Measurements from ENCODE around the gene FAM161A. TPM values are rescaled to one million over a fixed set of nuclear protein-coding genes. Genes with fewer than 3 reads are reported as not detected.

Gene FAM161A
- total RNA-seq: 1.5 TPM
- long read RNA-seq, partial matches to known transcripts: 0 of 1 reads
- long read RNA-seq, other reads (novel, unspliced or antisense): 1 of 1 reads

- Histone ChIP-seq H3K4me1 (peaks cover 10% of the 10 kb centered on the region), H3K27me3 (no peaks in the 10 kb centered on the region), H3K9me3 (no peaks in the 10 kb centered on the region), H3K36me3 (no peaks in the 10 kb centered on the region), H3K4me3 (peak within 1 kb of the TSS; percentile 75), H3K27ac (peak within 1 kb of the TSS; percentile 73)
- ATAC-seq (peak; percentile 93), DNase-seq (peak; percentile 94)
- intact Hi-C loops (cut with DNase I): no loop called here
- no peak for TF ChIP-seq CTCF (IDR thresholded peaks at IDR 0.05)
Measured at GRCh38 chr2:61853847-61854563, at the start of gene FAM161A. TSS of gene FAM161A (minus strand) at chr2:61854060. CDS start at chr2:61854041, 19 bp downstream.

- no peak overlapping the region for H3K27ac ChIP-seq
- H3K4me3 ChIP-seq: no peak overlapping the region
- peaks cover 7% of the 10 kb centered on the region for H3K4me1 ChIP-seq
- H3K27me3 ChIP-seq: no peaks in the 10 kb centered on the region
- ATAC-seq (no peak), DNase-seq (no peak)
- H3K9me3 ChIP-seq: no peaks in the 10 kb centered on the region
- no peak for TF ChIP-seq CTCF (IDR thresholded peaks at IDR 0.05)
- H3K36me3 ChIP-seq: no peaks in the 10 kb centered on the region
- intact Hi-C loops (cut with DNase I): no loop called here
Measured at GRCh38 chr2:61900281-61900680, 46.4 kb upstream of the FAM161A start.

- H3K4me3 ChIP-seq: no peak overlapping the region
- no peak for DNase-seq
- H3K36me3 ChIP-seq: no peaks in the 10 kb centered on the region
- no peak for ATAC-seq
- no peaks in the 10 kb centered on the region for H3K27me3 ChIP-seq
- H3K9me3 ChIP-seq: no peaks in the 10 kb centered on the region
- no peaks in the 10 kb centered on the region for H3K4me1 ChIP-seq
- TF ChIP-seq CTCF (IDR thresholded peaks at IDR 0.05): peak; percentile 12
- intact Hi-C loops (cut with DNase I): no loop called here
- H3K27ac ChIP-seq: no peak overlapping the region
Measured at GRCh38 chr2:61898810-61899209, 45.0 kb upstream of the FAM161A start.

GRCh38 chr2:61888267-61889055 is 34.6 kb upstream of the FAM161A start, which contains the start of gene CCT4:
TSS of gene CCT4 (minus strand) at chr2:61888656. CDS start at chr2:61888507, 149 bp downstream.
- H3K4me3 ChIP-seq: peak within 1 kb of the TSS; percentile 77
- intact Hi-C loops (cut with DNase I): no loop called here
- no peaks in the 10 kb centered on the region for H3K27me3 ChIP-seq
- peak; percentile 94 for DNase-seq
- peaks cover 23% of the 10 kb centered on the region for H3K36me3 ChIP-seq
- peak; percentile 98 for ATAC-seq
- peaks cover 16% of the 10 kb centered on the region for H3K4me1 ChIP-seq
- no peak for TF ChIP-seq CTCF (IDR thresholded peaks at IDR 0.05)
- peak within 1 kb of the TSS; percentile 99 for H3K27ac ChIP-seq
- no peaks in the 10 kb centered on the region for H3K9me3 ChIP-seq

- H3K4me1 ChIP-seq: peaks cover 16% of the 10 kb centered on the region
- intact Hi-C loops (cut with DNase I): no loop called here
- DNase-seq (no peak), ATAC-seq (no peak)
- no peak for TF ChIP-seq CTCF (IDR thresholded peaks at IDR 0.05)
- no peaks in the 10 kb centered on the region for H3K27me3 ChIP-seq
- peak overlapping the region; percentile 99 for H3K27ac ChIP-seq
- no peaks in the 10 kb centered on the region for H3K9me3 ChIP-seq
- H3K36me3 ChIP-seq: peaks cover 29% of the 10 kb centered on the region
- peak overlapping the region; percentile 77 for H3K4me3 ChIP-seq
Measured at GRCh38 chr2:61887717-61888266, 33.9 kb upstream of the FAM161A start.
